HG02571 (cell line): ENCODE data around the gene OR51E1.

Experiments
- ATAC-seq: cut with Tn5 transposase; IDR thresholded peaks from one replicate; pipeline ENCODE4 v1.9.1; 2021; ENCODE audit warnings: mild to moderate bottlenecking, moderate library complexity; ENCODE audit not compliant: unreplicated experiment

OR51E1 gene

DNA sequence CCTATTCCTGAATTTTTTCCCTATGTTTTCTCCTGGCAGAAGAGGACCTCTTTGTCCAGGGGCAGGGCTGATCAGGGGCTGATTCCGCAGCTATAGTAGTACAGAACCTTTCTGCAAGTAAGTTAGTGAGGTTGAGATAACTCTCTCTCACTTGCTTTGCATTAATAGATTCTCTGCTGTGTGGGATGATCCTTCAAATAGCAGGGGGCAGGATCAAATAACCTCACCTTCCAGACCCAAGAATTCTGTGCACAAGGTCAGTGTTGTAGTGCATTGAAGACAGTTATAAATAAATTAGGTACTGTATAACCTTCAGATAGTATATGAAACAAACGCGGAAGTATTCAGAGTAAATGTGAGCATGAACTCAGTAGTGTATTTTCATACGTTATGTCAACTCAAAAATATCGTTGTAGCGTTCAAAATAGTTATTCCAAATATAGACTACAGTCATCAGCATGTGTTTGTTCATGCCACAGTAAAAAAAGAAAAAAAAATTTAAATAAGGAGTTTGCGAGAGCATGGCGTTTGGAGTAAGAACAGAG, 61.1 kb downstream of the OR51E1 start:
- ATAC-seq: no peak
